Transverse colon (tissue), 4 donors: ENCODE data around the gene CLMN. TPM values are rescaled to one million over a fixed set of nuclear protein-coding genes. Genes with fewer than 3 reads are reported as not detected.

Source experiments
- DNase-seq: peaks from one replicate; pipeline ENCODE4 v3.0.0-alpha.2; 2019
- H3K27ac ChIP-seq, 4 donors: fragments of 200-600 bp; sonication (generic); 2 replicates each; pipeline ENCODE4 v1.5.1; 2016 to 2018; ENCODE audit warnings: inconsistent platforms in 4 of 4
- H3K27me3 ChIP-seq: fragments of 200-600 bp; sonication (generic); 2 replicates; pipeline ENCODE4 v1.5.1; 2017; ENCODE audit warnings: inconsistent platforms
- H3K36me3 ChIP-seq, 4 donors: fragments of 200-600 bp; sonication (generic); 2 replicates each; pipeline ENCODE4 v1.5.1; 2017 to 2019; ENCODE audit warnings: inconsistent platforms in 4 of 4
- H3K4me1 ChIP-seq, 4 donors: fragments of 200-600 bp; sonication (generic); 2 replicates each; pipeline ENCODE4 v1.5.1; 2017 to 2020; ENCODE audit warnings: inconsistent platforms in 4 of 4
- H3K4me3 ChIP-seq, 4 donors: fragments of 200-600 bp; sonication (generic); 1 replicate in 1 of 4; 2 replicates in 3 of 4; pipeline versions ENCODE4 v1.5.1 to v1.6.1; 2017 to 2019; ENCODE audit warnings: inconsistent platforms in 4 of 4
- H3K9me3 ChIP-seq, 2 donors: fragments of 200-600 bp; sonication (generic); 2 replicates each; pipeline ENCODE4 v1.5.1; 2017 to 2019; ENCODE audit warnings: inconsistent platforms in 2 of 2
- EP300 ChIP-seq: sonication (generic); formaldehyde crosslinking; IDR thresholded peaks from one replicate; pipeline ENCODE4 v1.6.1; 2017; ENCODE audit warnings: antibody characterized with exemption, low read depth
- POLR2A ChIP-seq: fragments of 450-650 bp; IDR thresholded peaks from one replicate; pipeline ENCODE4 v1.6.1; 2016; ENCODE audit warnings: antibody characterized with exemption, mild to moderate bottlenecking, moderate library complexity
- POLR2AphosphoS5 ChIP-seq, 3 donors: sonication (generic); formaldehyde crosslinking; IDR thresholded peaks; one replicate each; pipeline ENCODE4 v1.6.1; 2016; ENCODE audit warnings: antibody characterized with exemption in 3 of 3
- WGBS, 2 donors: methylation state at CpG; one replicate each; pipeline ENCODE4 v1.1.5; 2018; ENCODE audit warnings: low coverage in 1 of 2; 5-methylcytosine and 5-hydroxymethylcytosine counted together
- in situ Hi-C, 4 donors: fragments of 200-750 bp; cut with MboI; loops; one replicate each; pipeline versions ENCODE4 v1.15.0 to v1.15.1; 2017; ENCODE audit warnings: low sequenced_read_pairs in 3 of 4, low pct_ligation_motif_present in 1 of 4, low pct_unique_long_range_greater_than_20kb in 1 of 4
- intact Hi-C: fragments of 100-400 bp; cut with DNase I; formaldehyde crosslinking; loops from one replicate; pipeline ENCODE4 v1.15.1; 2023; ENCODE audit warnings: low total_unique reads
- total RNA-seq, 4 donors: library from RNA; depleted of rRNA; stranded (reverse); fragments of >200 nt; gene quantifications; one replicate each; pipeline ENCODE4 v1.1.0, GENCODE V29; 2016
- TF ChIP-seq, protein P1 (sequence below), 5 experiments: fragments of 200-600 bp in 3 of 5; fragments of 450-650 bp in 2 of 5; sonication (generic) in 3 of 5; IDR thresholded peaks; 1 replicate in 2 of 5; 2 replicates in 3 of 5; pipeline ENCODE4 v1.5.1; 2016 to 2017; ENCODE audit warnings: antibody characterized with exemption in 5 of 5, inconsistent platforms in 3 of 5, mild to moderate bottlenecking in 2 of 5, moderate library complexity in 1 of 5

CLMN gene
- total RNA-seq, 4 donors from 2014 or later: 71.1 to 118 (median 90.1) TPM

DNA sequence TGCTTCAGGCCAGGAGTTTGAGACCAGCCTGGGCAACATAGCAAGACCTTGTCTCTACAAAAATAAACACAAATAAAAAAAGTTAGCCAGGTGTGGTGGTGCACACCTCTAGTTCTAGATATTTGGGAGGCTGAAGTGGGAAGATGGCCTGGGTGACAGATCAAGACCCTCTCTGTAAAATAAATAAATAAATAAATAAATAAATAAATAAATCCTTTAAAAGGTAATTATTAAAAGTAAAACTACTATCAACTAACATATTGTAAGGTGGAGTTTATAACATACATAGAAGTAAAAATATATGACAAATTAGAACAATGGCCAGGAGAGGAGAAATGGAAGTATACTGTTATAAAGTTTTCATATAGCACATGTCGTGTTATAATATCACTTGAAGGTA lies 33.3 kb upstream of the CLMN start:
- WGBS, 2 donors: 93 to 100% methylated on average over 1 of the region's 1 CpG

DNA sequence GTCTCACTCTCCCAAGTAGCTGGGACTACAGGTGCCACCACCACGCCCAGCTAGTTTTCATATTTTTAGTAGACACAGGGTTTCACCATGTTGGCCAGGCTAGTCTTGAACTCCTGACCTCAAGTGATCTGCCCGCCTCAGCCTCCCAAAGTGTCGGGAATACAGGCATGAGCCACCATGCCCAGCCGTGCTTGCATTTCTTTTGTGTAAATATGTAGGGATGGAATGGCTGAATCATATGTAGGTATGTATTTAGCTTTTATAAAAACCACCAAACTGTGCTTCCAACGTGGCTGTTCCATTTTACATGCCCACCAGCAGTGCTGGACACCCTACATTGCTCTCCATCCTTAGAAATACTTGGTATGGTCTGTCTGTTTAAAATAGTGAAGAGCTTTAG lies 32.8 kb upstream of the CLMN start:
- no peaks in the 10 kb centered on the region for H3K36me3 ChIP-seq
- no peak for DNase-seq
- TF ChIP-seq EP300 (no peak), POLR2A (no peak), POLR2AphosphoS5 (IDR thresholded peaks at IDR 0.05) (no peak)
- TF ChIP-seq, protein P1, sequence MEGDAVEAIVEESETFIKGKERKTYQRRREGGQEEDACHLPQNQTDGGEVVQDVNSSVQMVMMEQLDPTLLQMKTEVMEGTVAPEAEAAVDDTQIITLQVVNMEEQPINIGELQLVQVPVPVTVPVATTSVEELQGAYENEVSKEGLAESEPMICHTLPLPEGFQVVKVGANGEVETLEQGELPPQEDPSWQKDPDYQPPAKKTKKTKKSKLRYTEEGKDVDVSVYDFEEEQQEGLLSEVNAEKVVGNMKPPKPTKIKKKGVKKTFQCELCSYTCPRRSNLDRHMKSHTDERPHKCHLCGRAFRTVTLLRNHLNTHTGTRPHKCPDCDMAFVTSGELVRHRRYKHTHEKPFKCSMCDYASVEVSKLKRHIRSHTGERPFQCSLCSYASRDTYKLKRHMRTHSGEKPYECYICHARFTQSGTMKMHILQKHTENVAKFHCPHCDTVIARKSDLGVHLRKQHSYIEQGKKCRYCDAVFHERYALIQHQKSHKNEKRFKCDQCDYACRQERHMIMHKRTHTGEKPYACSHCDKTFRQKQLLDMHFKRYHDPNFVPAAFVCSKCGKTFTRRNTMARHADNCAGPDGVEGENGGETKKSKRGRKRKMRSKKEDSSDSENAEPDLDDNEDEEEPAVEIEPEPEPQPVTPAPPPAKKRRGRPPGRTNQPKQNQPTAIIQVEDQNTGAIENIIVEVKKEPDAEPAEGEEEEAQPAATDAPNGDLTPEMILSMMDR (IDR thresholded peaks at IDR 0.05): no peak
- intact Hi-C loops: loop anchor here (10.0 kb wide), 1 partner anchor 1182 kb away; no protein-coding TSS in a partner anchor
- no peak overlapping the region for H3K27ac ChIP-seq
- 78 to 85% methylated on average over 4 to 5 of the region's 5 CpGs for WGBS, 2 donors
- peaks cover 0 to 6% of the 10 kb centered on the region in 2 donors for H3K9me3 ChIP-seq
- H3K4me1 ChIP-seq: peaks cover 0 to 7% (median 0%) of the 10 kb centered on the region in 4 donors
- in situ Hi-C loops: no loop called here
- no peak overlapping the region for H3K4me3 ChIP-seq
- no peaks in the 10 kb centered on the region for H3K27me3 ChIP-seq

More for the DNA sequence above, 33.3 kb upstream of the CLMN start:
- H3K27ac ChIP-seq: no peak overlapping the region
- no peaks in the 10 kb centered on the region for H3K36me3 ChIP-seq
- H3K4me1 ChIP-seq: peaks cover 0 to 7% (median 0%) of the 10 kb centered on the region in 4 donors
- H3K4me3 ChIP-seq: no peak overlapping the region
- peaks cover 0 to 6% of the 10 kb centered on the region in 2 donors for H3K9me3 ChIP-seq
- no peak for DNase-seq
- in situ Hi-C loops (no loop called here), intact Hi-C loops (loop anchor here (10.0 kb wide), 1 partner anchor 1182 kb away; no protein-coding TSS in a partner anchor)
- H3K27me3 ChIP-seq: no peaks in the 10 kb centered on the region
- TF ChIP-seq EP300: no peak
- TF ChIP-seq, protein P1 (IDR thresholded peaks at IDR 0.05): no peak
- no peak for TF ChIP-seq POLR2A
- no peak for TF ChIP-seq POLR2AphosphoS5 (IDR thresholded peaks at IDR 0.05)

DNA sequence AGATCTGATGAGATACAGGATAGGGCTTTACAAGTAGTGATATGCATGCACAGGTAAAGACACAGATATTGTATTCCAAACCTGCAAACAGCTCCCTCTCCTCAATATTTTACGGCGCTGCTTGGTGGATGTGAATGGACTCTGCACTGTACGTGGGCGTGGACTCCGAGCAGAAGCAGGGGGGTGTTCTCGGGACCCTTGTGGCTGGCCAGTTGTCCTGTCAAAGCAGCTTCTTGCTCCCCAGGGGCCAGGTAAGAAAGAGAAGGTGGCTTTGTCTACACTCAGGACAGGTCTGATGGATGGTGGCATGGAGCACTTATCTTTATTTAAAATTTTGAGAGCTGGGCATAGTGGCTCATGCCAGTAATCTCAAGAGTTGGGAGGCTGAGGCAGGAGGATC lies 29.5 kb upstream of the CLMN start:
- no peak for DNase-seq
- in situ Hi-C loops (no loop called here), intact Hi-C loops (no loop called here)
- Histone ChIP-seq H3K27me3 (no peaks in the 10 kb centered on the region), H3K27ac (no peak overlapping the region), H3K4me1 (peaks cover 0 to 7% (median 0%) of the 10 kb centered on the region in 4 donors), H3K4me3 (no peak overlapping the region), H3K9me3 (peaks cover 0 to 3% of the 10 kb centered on the region in 2 donors), H3K36me3 (no peaks in the 10 kb centered on the region)
- TF ChIP-seq, protein P1 (IDR thresholded peaks at IDR 0.05): no peak
- TF ChIP-seq POLR2AphosphoS5 (IDR thresholded peaks at IDR 0.05) (no peak), EP300 (no peak), POLR2A (no peak)
- WGBS, 2 donors: 87 to 100% methylated on average over 2 to 6 of the region's 6 CpGs

DNA sequence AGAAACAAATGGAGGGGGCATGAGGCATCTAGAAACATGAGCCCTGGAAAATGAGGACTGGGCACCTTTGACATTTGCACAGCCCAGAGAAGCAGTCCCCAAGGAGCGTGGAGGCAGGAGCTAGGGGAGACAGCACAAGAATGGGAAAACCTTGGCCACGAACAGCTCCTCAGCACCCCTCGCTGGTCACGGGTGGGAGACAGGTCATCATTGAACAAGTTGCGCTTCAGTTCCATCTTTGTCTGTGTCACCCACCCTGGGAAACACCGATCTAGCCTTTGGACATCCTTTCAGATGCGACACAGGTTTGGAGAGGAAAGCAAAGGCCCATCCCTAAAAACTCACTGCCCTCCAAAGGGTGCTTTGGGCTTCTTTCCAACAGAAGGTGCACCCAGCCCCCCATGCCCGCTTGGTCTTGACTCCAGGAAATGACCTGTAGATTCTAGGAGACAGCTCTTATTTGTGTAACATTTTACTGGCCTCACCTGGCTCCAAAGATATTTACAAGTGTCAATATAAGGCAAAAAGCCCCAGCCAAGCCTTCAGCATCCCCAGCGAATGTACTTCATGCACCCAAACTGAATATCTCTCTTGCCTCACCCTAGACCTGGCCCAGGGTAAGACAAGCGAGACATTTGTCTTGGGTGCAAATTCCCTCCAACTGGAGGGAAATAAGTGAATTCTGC lies 28.8 kb upstream of the CLMN start:
- no peak overlapping the region for H3K4me3 ChIP-seq
- H3K27me3 ChIP-seq: no peaks in the 10 kb centered on the region
- no peak overlapping the region for H3K27ac ChIP-seq
- intact Hi-C loops (no loop called here), in situ Hi-C loops (no loop called here)
- H3K4me1 ChIP-seq: peaks cover 0 to 7% (median 0%) of the 10 kb centered on the region in 4 donors
- H3K36me3 ChIP-seq: no peaks in the 10 kb centered on the region
- 69 to 77% methylated on average over 3 to 10 of the region's 10 CpGs for WGBS, 2 donors
- TF ChIP-seq POLR2A: no peak
- TF ChIP-seq, protein P1 (IDR thresholded peaks at IDR 0.05): no peak
- TF ChIP-seq EP300: no peak
- TF ChIP-seq POLR2AphosphoS5 (IDR thresholded peaks at IDR 0.05): no peak
- no peaks in the 10 kb centered on the region for H3K9me3 ChIP-seq
- DNase-seq: no peak
